ENCODE results near the gene SPIN2A. TPM values are rescaled to one million over a fixed set of nuclear protein-coding genes. Genes with fewer than 3 reads are reported as not detected.

Gene SPIN2A
- total and polyA plus RNA-seq, 2 of the 13 experiments (the other 11 are each of a cell fraction or from before 2014, with no cell fraction given): 0.44 to 0.60 TPM

GRCh38 chrX:57121162-57121755 is 15.9 kb downstream of the SPIN2A start, which contains the start of gene SPIN2B (continued):
- peak; percentile 75 for TF ChIP-seq RBFOX2 (IDR thresholded peaks at IDR 0.05; ENCODE audit: low read depth, low read length)
- 0 out of 2 replicates have a peak, but pooled peaks have one; percentile 34 for TF ChIP-seq ARNT2 (CRISPR knock-in tag; IDR thresholded peaks at IDR 0.05; ENCODE audit: low read depth)
- TF ChIP-seq YY1 (IDR thresholded peaks at IDR 0.05; ENCODE audit: insufficient read depth, insufficient replicate concordance, low read depth, low read length): peak; percentile 36
- TF ChIP-seq, protein P1, sequence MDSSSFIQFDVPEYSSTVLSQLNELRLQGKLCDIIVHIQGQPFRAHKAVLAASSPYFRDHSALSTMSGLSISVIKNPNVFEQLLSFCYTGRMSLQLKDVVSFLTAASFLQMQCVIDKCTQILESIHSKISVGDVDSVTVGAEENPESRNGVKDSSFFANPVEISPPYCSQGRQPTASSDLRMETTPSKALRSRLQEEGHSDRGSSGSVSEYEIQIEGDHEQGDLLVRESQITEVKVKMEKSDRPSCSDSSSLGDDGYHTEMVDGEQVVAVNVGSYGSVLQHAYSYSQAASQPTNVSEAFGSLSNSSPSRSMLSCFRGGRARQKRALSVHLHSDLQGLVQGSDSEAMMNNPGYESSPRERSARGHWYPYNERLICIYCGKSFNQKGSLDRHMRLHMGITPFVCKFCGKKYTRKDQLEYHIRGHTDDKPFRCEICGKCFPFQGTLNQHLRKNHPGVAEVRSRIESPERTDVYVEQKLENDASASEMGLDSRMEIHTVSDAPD (CRISPR knock-in tag; IDR thresholded peaks at IDR 0.05): 0 out of 2 replicates have a peak, but pooled peaks have one; percentile 46
- peak; percentile 50; the same call in 1 of the 3 replicates for TF ChIP-seq MXI1 (IDR thresholded peaks at IDR 0.05; ENCODE audit: borderline replicate concordance, low read depth, low read length)
- TF ChIP-seq KMT2A (CRISPR knock-in tag; IDR thresholded peaks at IDR 0.05): 0 out of 2 replicates have a peak, but pooled peaks have one; percentile 21
- no peak for TF ChIP-seq ZNF720 (CRISPR knock-in tag; IDR thresholded peaks at IDR 0.05)
- TF ChIP-seq ZFP91 (CRISPR knock-in tag; IDR thresholded peaks at IDR 0.05; ENCODE audit: borderline replicate concordance): peak; percentile 56; the same call in 1 of the 2 replicates
- peak; percentile 49; the same call in 1 of the 2 replicates for TF ChIP-seq SP5 (CRISPR knock-in tag; IDR thresholded peaks at IDR 0.05; ENCODE audit: borderline replicate concordance, low read depth)
- peak; percentile 42; the same call in 1 of the 2 replicates for TF ChIP-seq POLR2AphosphoS5 (IDR thresholded peaks at IDR 0.05; ENCODE audit: low read depth, low read length)
- peak; percentile 84 for TF ChIP-seq ZMYM4 (CRISPR knock-in tag; IDR thresholded peaks at IDR 0.05)
- TF ChIP-seq, protein P2, sequence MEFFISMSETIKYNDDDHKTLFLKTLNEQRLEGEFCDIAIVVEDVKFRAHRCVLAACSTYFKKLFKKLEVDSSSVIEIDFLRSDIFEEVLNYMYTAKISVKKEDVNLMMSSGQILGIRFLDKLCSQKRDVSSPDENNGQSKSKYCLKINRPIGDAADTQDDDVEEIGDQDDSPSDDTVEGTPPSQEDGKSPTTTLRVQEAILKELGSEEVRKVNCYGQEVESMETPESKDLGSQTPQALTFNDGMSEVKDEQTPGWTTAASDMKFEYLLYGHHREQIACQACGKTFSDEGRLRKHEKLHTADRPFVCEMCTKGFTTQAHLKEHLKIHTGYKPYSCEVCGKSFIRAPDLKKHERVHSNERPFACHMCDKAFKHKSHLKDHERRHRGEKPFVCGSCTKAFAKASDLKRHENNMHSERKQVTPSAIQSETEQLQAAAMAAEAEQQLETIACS (CRISPR knock-in tag; IDR thresholded peaks at IDR 0.05): no peak
- TF ChIP-seq RXRA (CRISPR knock-in tag; IDR thresholded peaks at IDR 0.05): peak; percentile 29; the same call in 1 of the 2 replicates
- no peak for TF ChIP-seq SUZ12 (IDR thresholded peaks at IDR 0.05; ENCODE audit: low read depth, low read length)
- TF ChIP-seq ZNF670 (CRISPR knock-in tag; IDR thresholded peaks at IDR 0.05; ENCODE audit: borderline replicate concordance): no peak
- peak; percentile 37; the same call in 1 of the 2 replicates for TF ChIP-seq ZNF788 (CRISPR knock-in tag; IDR thresholded peaks at IDR 0.05; ENCODE audit: borderline replicate concordance)
- peak; percentile 74; the same call in 1 of the 2 replicates for TF ChIP-seq TBX3 (IDR thresholded peaks at IDR 0.05; ENCODE audit: borderline replicate concordance)
- TF ChIP-seq ZNF33A (CRISPR knock-in tag; IDR thresholded peaks at IDR 0.05; ENCODE audit: borderline replicate concordance): no peak
- TF ChIP-seq MED13 (CRISPR knock-in tag; IDR thresholded peaks at IDR 0.05): no peak
- TF ChIP-seq, protein P3, sequence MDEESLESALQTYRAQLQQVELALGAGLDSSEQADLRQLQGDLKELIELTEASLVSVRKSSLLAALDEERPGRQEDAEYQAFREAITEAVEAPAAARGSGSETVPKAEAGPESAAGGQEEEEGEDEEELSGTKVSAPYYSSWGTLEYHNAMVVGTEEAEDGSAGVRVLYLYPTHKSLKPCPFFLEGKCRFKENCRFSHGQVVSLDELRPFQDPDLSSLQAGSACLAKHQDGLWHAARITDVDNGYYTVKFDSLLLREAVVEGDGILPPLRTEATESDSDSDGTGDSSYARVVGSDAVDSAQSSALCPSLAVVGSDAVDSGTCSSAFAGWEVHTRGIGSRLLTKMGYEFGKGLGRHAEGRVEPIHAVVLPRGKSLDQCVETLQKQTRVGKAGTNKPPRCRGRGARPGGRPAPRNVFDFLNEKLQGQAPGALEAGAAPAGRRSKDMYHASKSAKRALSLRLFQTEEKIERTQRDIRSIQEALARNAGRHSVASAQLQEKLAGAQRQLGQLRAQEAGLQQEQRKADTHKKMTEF (CRISPR knock-in tag; IDR thresholded peaks at IDR 0.05): peak; percentile 24; the same call in 1 of the 2 replicates
- TF ChIP-seq KAT2B (IDR thresholded peaks at IDR 0.05; ENCODE audit: borderline replicate concordance, low read depth, low read length): no peak
- TF ChIP-seq, protein P4, sequence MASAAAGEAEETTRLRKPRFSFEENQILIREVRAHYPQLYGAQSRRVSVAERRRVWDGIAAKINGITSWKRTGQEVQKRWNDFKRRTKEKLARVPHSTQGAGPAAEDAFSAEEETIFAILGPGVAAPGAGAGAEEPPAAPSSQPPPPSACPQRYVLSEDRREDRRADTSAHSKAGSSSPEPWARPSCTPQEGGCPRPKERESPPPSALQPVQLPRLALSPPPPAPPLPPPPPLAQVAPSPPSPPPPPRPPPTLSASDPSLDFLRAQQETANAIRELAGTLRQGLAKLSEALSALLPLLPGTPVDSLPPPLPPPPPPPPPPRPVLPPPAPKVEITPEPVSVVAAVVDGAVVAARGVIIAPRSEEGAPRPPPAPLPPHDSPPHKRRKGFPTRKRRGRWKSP (CRISPR knock-in tag; IDR thresholded peaks at IDR 0.05): 0 out of 2 replicates have a peak, but pooled peaks have one; percentile 28
- peak; percentile 15; the same call in 1 of the 2 replicates for TF ChIP-seq TARDBP (CRISPR knock-in tag; IDR thresholded peaks at IDR 0.05)
- no peak for TF ChIP-seq ZNF713 (CRISPR knock-in tag; IDR thresholded peaks at IDR 0.05)
